ENCODE data around the gene NOTCH3. TPM values are rescaled to one million over a fixed set of nuclear protein-coding genes. Genes with fewer than 3 reads are reported as not detected.

Gene NOTCH3
- total RNA-seq, 4 donors from 2014 or later, result 19.1 to 54.8 (median 35.4) TPM

DNA sequence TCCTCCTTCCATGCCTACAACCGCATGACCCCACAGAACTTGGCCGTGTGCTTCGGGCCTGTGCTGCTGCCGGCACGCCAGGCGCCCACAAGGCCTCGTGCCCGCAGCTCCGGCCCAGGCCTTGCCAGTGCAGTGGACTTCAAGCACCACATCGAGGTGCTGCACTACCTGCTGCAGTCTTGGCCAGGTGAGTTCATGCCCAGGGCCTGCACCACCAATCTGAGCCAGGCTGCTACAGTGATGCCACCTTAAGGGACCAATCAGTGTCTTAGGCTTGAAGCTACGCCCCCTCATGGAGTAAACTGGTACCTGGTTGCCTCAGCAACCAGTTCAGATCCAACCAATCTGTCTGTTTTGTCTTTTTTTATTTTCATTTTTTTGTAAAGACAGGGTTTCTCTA lies 88.4 kb downstream of the NOTCH3 start:
- 60 to 70% methylated on average over 1 to 8 of the region's 11 CpGs for WGBS, 2 donors (ENCODE audit: low coverage in 1 of 2)
- Histone ChIP-seq H3K27ac (no peak overlapping the region), H3K4me1 (peaks cover 0 to 39% (median 11%) of the 10 kb centered on the region in 3 donors), H3K27me3 (no peaks in the 10 kb centered on the region), H3K9me3 (no peaks in the 10 kb centered on the region), H3K4me3 (no peak overlapping the region), H3K36me3 (peaks cover 0 to 89% of the 10 kb centered on the region in 2 donors)
- TF ChIP-seq POLR2AphosphoS5 (IDR thresholded peaks at IDR 0.05) (no peak), POLR2A (IDR thresholded peaks at IDR 0.05) (no peak), EP300 (IDR thresholded peaks at IDR 0.05) (no peak)
- TF ChIP-seq, protein P1, sequence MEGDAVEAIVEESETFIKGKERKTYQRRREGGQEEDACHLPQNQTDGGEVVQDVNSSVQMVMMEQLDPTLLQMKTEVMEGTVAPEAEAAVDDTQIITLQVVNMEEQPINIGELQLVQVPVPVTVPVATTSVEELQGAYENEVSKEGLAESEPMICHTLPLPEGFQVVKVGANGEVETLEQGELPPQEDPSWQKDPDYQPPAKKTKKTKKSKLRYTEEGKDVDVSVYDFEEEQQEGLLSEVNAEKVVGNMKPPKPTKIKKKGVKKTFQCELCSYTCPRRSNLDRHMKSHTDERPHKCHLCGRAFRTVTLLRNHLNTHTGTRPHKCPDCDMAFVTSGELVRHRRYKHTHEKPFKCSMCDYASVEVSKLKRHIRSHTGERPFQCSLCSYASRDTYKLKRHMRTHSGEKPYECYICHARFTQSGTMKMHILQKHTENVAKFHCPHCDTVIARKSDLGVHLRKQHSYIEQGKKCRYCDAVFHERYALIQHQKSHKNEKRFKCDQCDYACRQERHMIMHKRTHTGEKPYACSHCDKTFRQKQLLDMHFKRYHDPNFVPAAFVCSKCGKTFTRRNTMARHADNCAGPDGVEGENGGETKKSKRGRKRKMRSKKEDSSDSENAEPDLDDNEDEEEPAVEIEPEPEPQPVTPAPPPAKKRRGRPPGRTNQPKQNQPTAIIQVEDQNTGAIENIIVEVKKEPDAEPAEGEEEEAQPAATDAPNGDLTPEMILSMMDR (IDR thresholded peaks at IDR 0.05), result no peak
- ATAC-seq, result no peak

DNA sequence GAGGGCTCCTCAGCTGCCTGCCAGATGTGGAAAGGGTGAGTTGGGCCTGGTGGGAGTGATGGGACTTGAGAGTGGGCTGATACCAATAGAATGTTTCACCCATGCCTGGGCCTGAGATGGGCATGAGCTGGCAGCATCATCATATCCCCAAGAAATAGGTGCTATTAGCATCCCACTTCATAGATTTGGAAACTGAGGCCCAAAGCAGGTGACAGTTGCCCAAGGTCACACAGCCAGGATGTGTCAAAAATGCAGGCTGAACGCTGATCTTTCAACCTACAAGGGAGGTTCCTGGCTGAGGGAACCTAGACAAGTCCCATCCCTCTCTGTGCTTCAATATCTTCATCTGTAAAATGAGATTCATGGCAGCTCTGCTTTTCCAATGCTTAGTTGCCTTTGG lies 89.0 kb downstream of the NOTCH3 start:
- Histone ChIP-seq H3K4me3 (no peak overlapping the region), H3K36me3 (peaks cover 0 to 83% of the 10 kb centered on the region in 2 donors), H3K27me3 (no peaks in the 10 kb centered on the region), H3K27ac (no peak overlapping the region), H3K9me3 (no peaks in the 10 kb centered on the region), H3K4me1 (peaks cover 0 to 41% (median 11%) of the 10 kb centered on the region in 3 donors)
- 89% methylated on average over 1 of the region's 1 CpG; no CpG with 5 or more reads in 1 of the 2 donors for WGBS, 2 donors (ENCODE audit: low coverage in 1 of 2)
- no peak for ATAC-seq
- TF ChIP-seq EP300 (IDR thresholded peaks at IDR 0.05) (no peak), POLR2A (IDR thresholded peaks at IDR 0.05) (no peak), POLR2AphosphoS5 (IDR thresholded peaks at IDR 0.05) (no peak)
- TF ChIP-seq, protein P1 (IDR thresholded peaks at IDR 0.05), result no peak

- no peaks in the 10 kb centered on the region for H3K27me3 ChIP-seq
- H3K27ac ChIP-seq, result no peak overlapping the region
- no peak for ATAC-seq
- no peaks in the 10 kb centered on the region for H3K9me3 ChIP-seq
- no peak overlapping the region for H3K4me3 ChIP-seq
- H3K4me1 ChIP-seq, result peaks cover 0 to 38% (median 11%) of the 10 kb centered on the region in 3 donors
- WGBS, 2 donors (ENCODE audit: low coverage in 1 of 2), result no CpG with 5 or more reads among the region's 17 CpGs
- H3K36me3 ChIP-seq, result peaks cover 0 to 70% of the 10 kb centered on the region in 2 donors
- no peak for TF ChIP-seq EP300 (IDR thresholded peaks at IDR 0.05)
- TF ChIP-seq, protein P1 (IDR thresholded peaks at IDR 0.05), result no peak
- TF ChIP-seq POLR2A (IDR thresholded peaks at IDR 0.05), result no peak
- TF ChIP-seq POLR2AphosphoS5 (IDR thresholded peaks at IDR 0.05), result no peak
These were observed 90.4 kb downstream of the NOTCH3 start for GRCh38 chr19:15110418-15110815.

- H3K9me3 ChIP-seq, result peaks cover 0 to 2% (median 0%) of the 10 kb centered on the region in 3 donors
- TF ChIP-seq, protein P1 (IDR thresholded peaks at IDR 0.05), result no peak
- TF ChIP-seq EP300 (IDR thresholded peaks at IDR 0.05) (no peak), POLR2AphosphoS5 (IDR thresholded peaks at IDR 0.05) (no peak), POLR2A (IDR thresholded peaks at IDR 0.05) (no peak)
- H3K4me3 ChIP-seq, result no peak overlapping the region
- H3K36me3 ChIP-seq, result peaks cover 0 to 64% of the 10 kb centered on the region in 2 donors
- peak overlapping the region in 2 of 4 donors; percentile 95 to 97 for H3K27ac ChIP-seq
- H3K4me1 ChIP-seq, result peaks cover 0 to 33% (median 5%) of the 10 kb centered on the region in 3 donors
- H3K27me3 ChIP-seq, result no peaks in the 10 kb centered on the region
- WGBS, 2 donors (ENCODE audit: low coverage in 1 of 2), result no CpG with 5 or more reads among the region's 49 CpGs
- no peak for ATAC-seq
These were observed 90.9 kb downstream of the NOTCH3 start for GRCh38 chr19:15109768-15110417.

Small RNAs within 50 kb of the gene (small RNA-seq; reads per million reads assigned to genes)
- gene MIR6795 (0 reads per million in 4 donors), gene RNU6-782P (0 reads per million in 4 donors)

Other genes starting within 250 kb of the NOTCH3 start
- gene SLC1A6, start 221.1 kb downstream of the NOTCH3 start, total RNA-seq, result under 1 TPM in 1 of 4 donors, not detected in 3; 0.23 TPM
- not detected for gene CASP14, start 151.5 kb downstream of the NOTCH3 start, total RNA-seq
- gene OR1I1, start 118.8 kb downstream of the NOTCH3 start, total RNA-seq, result not detected
- 100 to 1,000 TPM in 1 of 4 donors, 10 to 100 TPM in 3; 41.7 to 100 (median 52.4) TPM for gene SYDE1, start 93.6 kb downstream of the NOTCH3 start, total RNA-seq
- 1 to 10 TPM in 1 of 4 donors, under 1 TPM in 1, not detected in 2; 0.78 to 1.6 TPM for gene EPHX3, start 31.5 kb upstream of the NOTCH3 start, total RNA-seq
- 10 to 100 TPM; 29.6 to 49.3 (median 34.4) TPM for gene BRD4, start 131.5 kb upstream of the NOTCH3 start, total RNA-seq
- 10 to 100 TPM; 21.4 to 34.2 (median 28.0) TPM for gene AKAP8, start 178.8 kb upstream of the NOTCH3 start, total RNA-seq
- 100 to 1,000 TPM in 1 of 4 donors, 10 to 100 TPM in 3; 61.3 to 102 (median 70.1) TPM for gene AKAP8L, start 218.0 kb upstream of the NOTCH3 start, total RNA-seq
- 10 to 100 TPM; 24.4 to 94.6 (median 49.9) TPM for gene WIZ, start 249.0 kb upstream of the NOTCH3 start, total RNA-seq

All from gastroesophageal sphincter (tissue), 4 donors.